ENCODE results near the gene METTL22.

- TF ChIP-seq POLR2AphosphoS5 (IDR thresholded peaks at IDR 0.05; ENCODE audit: insufficient read depth in 1 of 2, low read depth in 1 of 2) (no peak), POLR2A (IDR thresholded peaks at IDR 0.05) (no peak)
Measured at GRCh38 chr16:8577678-8578304, 43.7 kb upstream of the METTL22 start.

Data from vagina (tissue), 2 donors.